LNCAP (cell line): ENCODE measurements around the gene HOXB2.

Experiments used
- CTCF ChIP-seq: fragments of 450-650 bp; IDR thresholded peaks from 2 replicates; pipeline ENCODE4 v1.5.1; 2017; ENCODE audit warnings: mild to moderate bottlenecking

Gene HOXB2

GRCh38 chr17:48584223-48584741 is 39.4 kb upstream of the HOXB2 start:
- no peak for TF ChIP-seq CTCF

GRCh38 chr17:48583708-48584222 is 38.9 kb upstream of the HOXB2 start:
- no peak for TF ChIP-seq CTCF

- no peak for TF ChIP-seq CTCF
Observed at GRCh38 chr17:48582750-48583069, 37.8 kb upstream of the HOXB2 start.

GRCh38 chr17:48579760-48580554 is 35.0 kb upstream of the HOXB2 start:
- no peak for TF ChIP-seq CTCF

GRCh38 chr17:48579471-48579759 is 34.5 kb upstream of the HOXB2 start:
- TF ChIP-seq CTCF: no peak

- TF ChIP-seq CTCF: no peak
Observed at GRCh38 chr17:48578616-48579470, 33.9 kb upstream of the HOXB2 start.

GRCh38 chr17:48577946-48578615 is 33.2 kb upstream of the HOXB2 start, which contains the start of gene HOXB4:
Gene HOXB4 (minus strand): TSS chr17:48578350. CDS start chr17:48578319, 31 bp downstream.
- TF ChIP-seq CTCF: no peak
